HFF-Myc (cell line): Measurements from ENCODE around the gene ICOS.

Source experiments
- DNase-seq: peaks from one replicate; pipeline ENCODE4 v3.0.0-alpha.2; 2011; ENCODE audit warnings: low read depth; ENCODE audit errors: extremely low read depth
- H3K4me3 ChIP-seq: replicated peaks from 2 replicates; pipeline ENCODE4 v1.5.1; 2011; ENCODE audit warnings: low read depth, mild to moderate bottlenecking, control low read depth, low read length
- TF ChIP-seq, protein P1 (sequence below): IDR thresholded peaks from 2 replicates; pipeline ENCODE4 v1.5.1; 2012; ENCODE audit warnings: mild to moderate bottlenecking, low read depth, low read length, control low read depth; ENCODE audit errors: missing control alignments

ICOS gene

DNA sequence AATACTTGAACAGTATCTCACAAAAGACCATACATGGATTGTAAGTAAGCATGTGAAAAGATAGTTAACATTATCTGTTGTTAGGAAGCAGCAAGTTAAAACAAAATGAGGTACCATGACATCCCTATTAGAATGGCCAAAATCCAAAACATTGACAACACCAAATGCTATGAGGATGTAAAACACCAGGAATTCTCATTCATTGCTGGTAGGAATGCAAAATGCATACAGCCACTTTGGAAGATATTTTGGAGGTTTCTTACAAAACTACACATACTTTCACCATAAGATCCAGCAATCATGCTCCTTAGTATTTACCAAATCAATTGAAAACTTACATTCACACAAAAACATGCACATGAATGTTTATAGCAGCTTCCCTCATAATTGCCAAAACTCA, 30.9 kb upstream of the ICOS start:
- TF ChIP-seq, protein P1, sequence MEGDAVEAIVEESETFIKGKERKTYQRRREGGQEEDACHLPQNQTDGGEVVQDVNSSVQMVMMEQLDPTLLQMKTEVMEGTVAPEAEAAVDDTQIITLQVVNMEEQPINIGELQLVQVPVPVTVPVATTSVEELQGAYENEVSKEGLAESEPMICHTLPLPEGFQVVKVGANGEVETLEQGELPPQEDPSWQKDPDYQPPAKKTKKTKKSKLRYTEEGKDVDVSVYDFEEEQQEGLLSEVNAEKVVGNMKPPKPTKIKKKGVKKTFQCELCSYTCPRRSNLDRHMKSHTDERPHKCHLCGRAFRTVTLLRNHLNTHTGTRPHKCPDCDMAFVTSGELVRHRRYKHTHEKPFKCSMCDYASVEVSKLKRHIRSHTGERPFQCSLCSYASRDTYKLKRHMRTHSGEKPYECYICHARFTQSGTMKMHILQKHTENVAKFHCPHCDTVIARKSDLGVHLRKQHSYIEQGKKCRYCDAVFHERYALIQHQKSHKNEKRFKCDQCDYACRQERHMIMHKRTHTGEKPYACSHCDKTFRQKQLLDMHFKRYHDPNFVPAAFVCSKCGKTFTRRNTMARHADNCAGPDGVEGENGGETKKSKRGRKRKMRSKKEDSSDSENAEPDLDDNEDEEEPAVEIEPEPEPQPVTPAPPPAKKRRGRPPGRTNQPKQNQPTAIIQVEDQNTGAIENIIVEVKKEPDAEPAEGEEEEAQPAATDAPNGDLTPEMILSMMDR: no peak
- no peak overlapping the region for H3K4me3 ChIP-seq
- DNase-seq: no peak

GRCh38 chr2:203908066-203908796, 28.3 kb upstream of the ICOS start:
- TF ChIP-seq, protein P1: no peak
- DNase-seq: no peak
- H3K4me3 ChIP-seq: no peak overlapping the region

DNA sequence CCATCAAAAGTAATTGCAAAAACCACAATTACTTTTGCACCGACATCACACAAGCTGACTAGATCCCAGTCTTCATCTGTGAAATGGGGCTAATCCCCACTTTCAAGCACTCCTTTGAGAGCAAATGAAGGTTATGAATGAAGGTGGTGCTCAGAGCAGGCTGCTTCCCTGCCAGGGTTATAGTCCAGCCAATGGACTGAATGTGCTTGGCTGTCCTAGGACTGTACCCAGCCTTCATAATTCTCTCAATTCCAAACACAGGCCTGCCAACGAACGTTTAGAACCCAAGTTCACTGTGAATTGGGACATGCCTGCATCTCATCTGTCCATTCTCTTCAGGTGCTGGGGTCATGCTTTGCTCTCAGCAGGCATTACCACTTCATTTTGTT, 27.8 kb upstream of the ICOS start:
- DNase-seq: no peak
- TF ChIP-seq, protein P1: no peak
- no peak overlapping the region for H3K4me3 ChIP-seq

- peak; percentile 32 for DNase-seq
- TF ChIP-seq, protein P1: peak; percentile 72
- H3K4me3 ChIP-seq: no peak overlapping the region
Observed at GRCh38 chr2:203909261-203909967, 27.1 kb upstream of the ICOS start.

GRCh38 chr2:203909974-203910373, 26.6 kb upstream of the ICOS start:
- TF ChIP-seq, protein P1: no peak
- H3K4me3 ChIP-seq: no peak overlapping the region
- DNase-seq: no peak

DNA sequence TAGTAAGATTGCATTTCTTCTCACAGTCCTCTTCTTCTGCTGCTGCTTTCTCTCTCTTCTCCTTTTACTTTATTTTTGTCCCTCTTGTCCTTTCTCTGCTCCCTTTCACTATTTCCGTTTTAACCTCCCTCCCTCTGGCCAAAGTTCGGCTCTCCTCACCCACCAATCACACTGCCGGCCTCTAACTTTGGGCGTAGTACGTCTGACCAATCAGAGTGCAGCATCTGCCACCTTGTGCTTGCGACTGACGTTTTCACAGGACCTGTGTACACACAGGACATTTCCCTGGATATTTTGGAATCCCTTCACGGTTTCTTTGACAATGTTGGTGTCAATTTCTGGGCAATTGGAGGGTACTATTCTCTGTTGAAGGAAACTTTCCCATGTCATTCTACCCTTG, 22.6 kb upstream of the ICOS start:
- H3K4me3 ChIP-seq: no peak overlapping the region
- TF ChIP-seq, protein P1: no peak
- DNase-seq: no peak
